Measurements from ENCODE around the gene LHX5.

The LHX5 gene

GRCh38 chr12:113456761-113457160 lies 14.9 kb downstream of the LHX5 start:
- no peak overlapping the region for H2BK15ac ChIP-seq (ENCODE audit: low read depth, poor library complexity, severe bottlenecking)
- H3K9me3 ChIP-seq (ENCODE audit: control insufficient read depth, low read length), result no peaks in the 10 kb centered on the region
- no peak overlapping the region for H3K9ac ChIP-seq (ENCODE audit: low read length)
- no peak overlapping the region for H3K27ac ChIP-seq (ENCODE audit: low read length, poor library complexity, severe bottlenecking)
- no peak overlapping the region for H2BK120ac ChIP-seq (ENCODE audit: low read depth, low read length)
- H2AK5ac ChIP-seq (ENCODE audit: low read length, severe bottlenecking), result no peak overlapping the region
- H3K14ac ChIP-seq (ENCODE audit: low read length in 2 of 2), result peak overlapping the region in 1 of 2 experiments; percentile 32
- no peak overlapping the region for H3K4me2 ChIP-seq (ENCODE audit: low read length, poor library complexity, severe bottlenecking)
- H3K4me3 ChIP-seq (ENCODE audit: insufficient read depth in 1 of 2, low read depth in 1 of 2, low read length in 2 of 2), result no peak overlapping the region
- H3K27me3 ChIP-seq (ENCODE audit: control insufficient read depth in 1 of 2, insufficient read depth in 1 of 2, low read length in 2 of 2), result peaks cover 49 to 74% of the 10 kb centered on the region in 2 experiments
- H3K18ac ChIP-seq (ENCODE audit: low read depth in 1 of 2, low read length in 2 of 2), result no peak overlapping the region
- no peak overlapping the region for H3K23ac ChIP-seq (ENCODE audit: low read length in 2 of 2)
- H2AFZ ChIP-seq (ENCODE audit: low read depth, low read length), result no peak overlapping the region
- H3K4ac ChIP-seq (ENCODE audit: low read depth in 1 of 2, low read length in 2 of 2), result no peak overlapping the region
- no peak overlapping the region for H4K8ac ChIP-seq (ENCODE audit: low read length)
- no peak overlapping the region for H2BK12ac ChIP-seq (ENCODE audit: low read length in 2 of 2)
- no peak for DNase-seq
- no peaks in the 10 kb centered on the region for H3K79me1 ChIP-seq (replicated peaks; ENCODE audit: low read length, poor library complexity, severe bottlenecking)
- H2BK5ac ChIP-seq (ENCODE audit: low read depth, low read length, poor library complexity, severe bottlenecking), result no peak overlapping the region
- H3K4me1 ChIP-seq (ENCODE audit: control insufficient read depth, insufficient read depth, low read depth, low read length), result no peaks in the 10 kb centered on the region
- H3K36me3 ChIP-seq (ENCODE audit: control insufficient read depth in 1 of 2, insufficient read depth in 2 of 2, low read depth in 1 of 2, low read length in 2 of 2), result no peaks in the 10 kb centered on the region
- H4K91ac ChIP-seq (ENCODE audit: low read length), result no peak overlapping the region
- WGBS, result 70% methylated on average over 4 of the region's 4 CpGs

- Histone ChIP-seq H4K91ac (ENCODE audit: low read length) (peak overlapping the region; percentile 66), H2BK12ac (ENCODE audit: low read length in 2 of 2) (no peak overlapping the region), H3K9me3 (ENCODE audit: control insufficient read depth, low read length) (no peaks in the 10 kb centered on the region), H2AFZ (ENCODE audit: low read depth, low read length) (no peak overlapping the region), H3K79me1 (replicated peaks; ENCODE audit: low read length, poor library complexity, severe bottlenecking) (no peaks in the 10 kb centered on the region), H3K14ac (ENCODE audit: low read length in 2 of 2) (no peak overlapping the region), H3K36me3 (ENCODE audit: control insufficient read depth in 1 of 2, insufficient read depth in 2 of 2, low read depth in 1 of 2, low read length in 2 of 2) (no peaks in the 10 kb centered on the region), H4K8ac (ENCODE audit: low read length) (no peak overlapping the region), H2BK5ac (ENCODE audit: low read depth, low read length, poor library complexity, severe bottlenecking) (no peak overlapping the region), H3K4ac (ENCODE audit: low read depth in 1 of 2, low read length in 2 of 2) (no peak overlapping the region), H3K18ac (ENCODE audit: low read depth in 1 of 2, low read length in 2 of 2) (no peak overlapping the region), H3K27ac (ENCODE audit: low read length, poor library complexity, severe bottlenecking) (no peak overlapping the region), H2BK120ac (ENCODE audit: low read depth, low read length) (no peak overlapping the region), H3K4me1 (ENCODE audit: control insufficient read depth, insufficient read depth, low read depth, low read length) (no peaks in the 10 kb centered on the region), H3K4me2 (ENCODE audit: low read length, poor library complexity, severe bottlenecking) (no peak overlapping the region), H3K23ac (ENCODE audit: low read length in 2 of 2) (no peak overlapping the region), H3K9ac (ENCODE audit: low read length) (no peak overlapping the region), H3K4me3 (ENCODE audit: insufficient read depth in 1 of 2, low read depth in 1 of 2, low read length in 2 of 2) (no peak overlapping the region), H2BK15ac (ENCODE audit: low read depth, poor library complexity, severe bottlenecking) (no peak overlapping the region), H3K27me3 (ENCODE audit: control insufficient read depth in 1 of 2, insufficient read depth in 1 of 2, low read length in 2 of 2) (peaks cover 44 to 71% of the 10 kb centered on the region in 2 experiments), H2AK5ac (ENCODE audit: low read length, severe bottlenecking) (no peak overlapping the region)
- no peak for DNase-seq
- WGBS, result 100% methylated on average over 1 of the region's 2 CpGs
Measured at GRCh38 chr12:113456199-113456598, 15.5 kb downstream of the LHX5 start.

GRCh38 chr12:113453330-113453729 lies 18.3 kb downstream of the LHX5 start:
- H3K4me1 ChIP-seq (ENCODE audit: control insufficient read depth, insufficient read depth, low read depth, low read length), result no peaks in the 10 kb centered on the region
- no peak overlapping the region for H3K4me2 ChIP-seq (ENCODE audit: low read length, poor library complexity, severe bottlenecking)
- no peak overlapping the region for H4K91ac ChIP-seq (ENCODE audit: low read length)
- no peak overlapping the region for H2BK120ac ChIP-seq (ENCODE audit: low read depth, low read length)
- no peak overlapping the region for H2BK15ac ChIP-seq (ENCODE audit: low read depth, poor library complexity, severe bottlenecking)
- H3K27me3 ChIP-seq (ENCODE audit: control insufficient read depth in 1 of 2, insufficient read depth in 1 of 2, low read length in 2 of 2), result peaks cover 24 to 51% of the 10 kb centered on the region in 2 experiments
- H2AFZ ChIP-seq (ENCODE audit: low read depth, low read length), result no peak overlapping the region
- H3K4ac ChIP-seq (ENCODE audit: low read depth in 1 of 2, low read length in 2 of 2), result no peak overlapping the region
- no peak overlapping the region for H3K4me3 ChIP-seq (ENCODE audit: insufficient read depth in 1 of 2, low read depth in 1 of 2, low read length in 2 of 2)
- H3K36me3 ChIP-seq (ENCODE audit: control insufficient read depth in 1 of 2, insufficient read depth in 2 of 2, low read depth in 1 of 2, low read length in 2 of 2), result no peaks in the 10 kb centered on the region
- DNase-seq, result no peak
- 61% methylated on average over 6 of the region's 6 CpGs for WGBS
- no peaks in the 10 kb centered on the region for H3K79me1 ChIP-seq (replicated peaks; ENCODE audit: low read length, poor library complexity, severe bottlenecking)
- no peak overlapping the region for H3K9ac ChIP-seq (ENCODE audit: low read length)
- H2BK12ac ChIP-seq (ENCODE audit: low read length in 2 of 2), result no peak overlapping the region
- H3K23ac ChIP-seq (ENCODE audit: low read length in 2 of 2), result no peak overlapping the region
- no peaks in the 10 kb centered on the region for H3K9me3 ChIP-seq (ENCODE audit: control insufficient read depth, low read length)
- no peak overlapping the region for H4K8ac ChIP-seq (ENCODE audit: low read length)
- no peak overlapping the region for H2AK5ac ChIP-seq (ENCODE audit: low read length, severe bottlenecking)
- no peak overlapping the region for H3K18ac ChIP-seq (ENCODE audit: low read depth in 1 of 2, low read length in 2 of 2)
- no peak overlapping the region for H3K27ac ChIP-seq (ENCODE audit: low read length, poor library complexity, severe bottlenecking)
- H2BK5ac ChIP-seq (ENCODE audit: low read depth, low read length, poor library complexity, severe bottlenecking), result no peak overlapping the region
- no peak overlapping the region for H3K14ac ChIP-seq (ENCODE audit: low read length in 2 of 2)

GRCh38 chr12:113452458-113452857 lies 19.2 kb downstream of the LHX5 start:
- no peak overlapping the region for H2BK15ac ChIP-seq (ENCODE audit: low read depth, poor library complexity, severe bottlenecking)
- no peak overlapping the region for H3K4ac ChIP-seq (ENCODE audit: low read depth in 1 of 2, low read length in 2 of 2)
- no peak overlapping the region for H2AFZ ChIP-seq (ENCODE audit: low read depth, low read length)
- H2BK12ac ChIP-seq (ENCODE audit: low read length in 2 of 2), result no peak overlapping the region
- H2BK120ac ChIP-seq (ENCODE audit: low read depth, low read length), result no peak overlapping the region
- no peak overlapping the region for H4K8ac ChIP-seq (ENCODE audit: low read length)
- no peak overlapping the region for H3K9ac ChIP-seq (ENCODE audit: low read length)
- no peak overlapping the region for H3K18ac ChIP-seq (ENCODE audit: low read depth in 1 of 2, low read length in 2 of 2)
- no peaks in the 10 kb centered on the region for H3K36me3 ChIP-seq (ENCODE audit: control insufficient read depth in 1 of 2, insufficient read depth in 2 of 2, low read depth in 1 of 2, low read length in 2 of 2)
- H3K4me1 ChIP-seq (ENCODE audit: control insufficient read depth, insufficient read depth, low read depth, low read length), result no peaks in the 10 kb centered on the region
- no peak overlapping the region for H3K4me2 ChIP-seq (ENCODE audit: low read length, poor library complexity, severe bottlenecking)
- no peak overlapping the region for H2AK5ac ChIP-seq (ENCODE audit: low read length, severe bottlenecking)
- no peaks in the 10 kb centered on the region for H3K9me3 ChIP-seq (ENCODE audit: control insufficient read depth, low read length)
- no peak overlapping the region for H4K91ac ChIP-seq (ENCODE audit: low read length)
- H3K23ac ChIP-seq (ENCODE audit: low read length in 2 of 2), result no peak overlapping the region
- no peak overlapping the region for H3K14ac ChIP-seq (ENCODE audit: low read length in 2 of 2)
- no peaks in the 10 kb centered on the region for H3K79me1 ChIP-seq (replicated peaks; ENCODE audit: low read length, poor library complexity, severe bottlenecking)
- no peak for DNase-seq
- no peak overlapping the region for H3K4me3 ChIP-seq (ENCODE audit: insufficient read depth in 1 of 2, low read depth in 1 of 2, low read length in 2 of 2)
- H3K27ac ChIP-seq (ENCODE audit: low read length, poor library complexity, severe bottlenecking), result no peak overlapping the region
- H3K27me3 ChIP-seq (ENCODE audit: control insufficient read depth in 1 of 2, insufficient read depth in 1 of 2, low read length in 2 of 2), result peaks cover 23 to 50% of the 10 kb centered on the region in 2 experiments
- 98% methylated on average over 2 of the region's 2 CpGs for WGBS
- no peak overlapping the region for H2BK5ac ChIP-seq (ENCODE audit: low read depth, low read length, poor library complexity, severe bottlenecking)

All from mesenchymal stem cell (in vitro differentiated cells and primary cell).